Measurements from ENCODE around the gene ANP32E. TPM values are rescaled to one million over a fixed set of nuclear protein-coding genes. Genes with fewer than 3 reads are reported as not detected.

ANP32E gene
- polyA plus RNA-seq, 1 donor (not counting 4 experiments of a cell fraction or from before 2014, with no cell fraction given), result 18.9 TPM

DNA sequence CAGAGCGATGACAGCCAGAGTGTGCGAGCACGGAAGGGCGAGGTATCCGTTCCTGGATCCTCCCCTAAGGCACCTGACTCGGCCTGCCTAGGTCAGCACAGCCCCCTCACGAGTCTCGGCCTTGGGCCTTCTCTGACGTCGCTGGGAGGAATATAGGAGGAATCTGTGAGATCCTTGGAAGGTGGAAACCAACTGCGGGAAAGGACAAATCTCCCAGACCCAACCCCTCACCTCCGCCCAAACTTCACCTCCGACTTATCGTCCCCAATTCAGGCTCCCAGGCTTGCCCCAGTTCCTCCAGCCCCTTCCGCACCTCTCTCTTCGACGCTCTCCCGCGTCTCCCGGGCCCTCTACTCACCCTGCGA lies 32.4 kb upstream of the ANP32E start:
- H3K27ac ChIP-seq (ENCODE audit: control insufficient read depth, insufficient read depth, low read length), result peak overlapping the region; percentile 97
- H3K4me3 ChIP-seq (ENCODE audit: control insufficient read depth in 2 of 3, extremely low read depth in 1 of 3, insufficient read depth in 2 of 3, low read depth in 1 of 3, low read length in 3 of 3), result peak overlapping the region; percentile 86 to 91 (median 91)
- dilution Hi-C loops (cut with MboI; ENCODE audit: extremely low pct_ligation_motif_present, low sequenced_read_pairs), result no loop called here
- no peaks in the 10 kb centered on the region for H4K20me1 ChIP-seq (ENCODE audit: control insufficient read depth, extremely low read depth, insufficient read depth, low read length)
- peak overlapping the region; percentile 99 for H3K4me2 ChIP-seq (ENCODE audit: control insufficient read depth, extremely low read depth, insufficient read depth, low read depth, low read length)
- H3K36me3 ChIP-seq (ENCODE audit: control insufficient read depth in 2 of 2, extremely low read depth in 1 of 2, insufficient read depth in 2 of 2, low read length in 2 of 2), result peaks cover 16 to 29% of the 10 kb centered on the region in 2 experiments
- peak overlapping the region; percentile 78 for H2AFZ ChIP-seq (ENCODE audit: control insufficient read depth, low read length)
- peaks cover 27% of the 10 kb centered on the region for H3K79me2 ChIP-seq (ENCODE audit: control insufficient read depth, insufficient read depth, low read length)
- H3K27me3 ChIP-seq (ENCODE audit: control insufficient read depth, extremely low read depth, insufficient read depth, low read length), result no peaks in the 10 kb centered on the region
- FAIRE-seq (no peak), DNase-seq (ENCODE audit: low read depth, low spot score) (no peak)
- no peak for TF ChIP-seq EZH2 (IDR thresholded peaks at IDR 0.05; ENCODE audit: low read length)
- TF ChIP-seq, protein P1, sequence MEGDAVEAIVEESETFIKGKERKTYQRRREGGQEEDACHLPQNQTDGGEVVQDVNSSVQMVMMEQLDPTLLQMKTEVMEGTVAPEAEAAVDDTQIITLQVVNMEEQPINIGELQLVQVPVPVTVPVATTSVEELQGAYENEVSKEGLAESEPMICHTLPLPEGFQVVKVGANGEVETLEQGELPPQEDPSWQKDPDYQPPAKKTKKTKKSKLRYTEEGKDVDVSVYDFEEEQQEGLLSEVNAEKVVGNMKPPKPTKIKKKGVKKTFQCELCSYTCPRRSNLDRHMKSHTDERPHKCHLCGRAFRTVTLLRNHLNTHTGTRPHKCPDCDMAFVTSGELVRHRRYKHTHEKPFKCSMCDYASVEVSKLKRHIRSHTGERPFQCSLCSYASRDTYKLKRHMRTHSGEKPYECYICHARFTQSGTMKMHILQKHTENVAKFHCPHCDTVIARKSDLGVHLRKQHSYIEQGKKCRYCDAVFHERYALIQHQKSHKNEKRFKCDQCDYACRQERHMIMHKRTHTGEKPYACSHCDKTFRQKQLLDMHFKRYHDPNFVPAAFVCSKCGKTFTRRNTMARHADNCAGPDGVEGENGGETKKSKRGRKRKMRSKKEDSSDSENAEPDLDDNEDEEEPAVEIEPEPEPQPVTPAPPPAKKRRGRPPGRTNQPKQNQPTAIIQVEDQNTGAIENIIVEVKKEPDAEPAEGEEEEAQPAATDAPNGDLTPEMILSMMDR (optimal IDR thresholded peaks at IDR 0.05 in 1 of 3, IDR thresholded peaks at IDR 0.05 in 1 of 3, conservative IDR thresholded peaks at IDR 0.05 in 1 of 3; ENCODE audit: extremely low read depth in 1 of 3, insufficient read depth in 2 of 3, low read length in 3 of 3), result no peak
- H3K9me3 ChIP-seq (ENCODE audit: control insufficient read depth, low read depth, low read length), result no peaks in the 10 kb centered on the region
- peak overlapping the region; percentile 99 for H3K9ac ChIP-seq (ENCODE audit: control insufficient read depth, extremely low read depth, insufficient read depth, low read length)
- H3K9me1 ChIP-seq (ENCODE audit: control insufficient read depth, extremely low read depth, insufficient read depth, low read length), result no peaks in the 10 kb centered on the region
- H3K4me1 ChIP-seq (ENCODE audit: control insufficient read depth, extremely low read depth, insufficient read depth, low read length), result peaks cover 12% of the 10 kb centered on the region

DNA sequence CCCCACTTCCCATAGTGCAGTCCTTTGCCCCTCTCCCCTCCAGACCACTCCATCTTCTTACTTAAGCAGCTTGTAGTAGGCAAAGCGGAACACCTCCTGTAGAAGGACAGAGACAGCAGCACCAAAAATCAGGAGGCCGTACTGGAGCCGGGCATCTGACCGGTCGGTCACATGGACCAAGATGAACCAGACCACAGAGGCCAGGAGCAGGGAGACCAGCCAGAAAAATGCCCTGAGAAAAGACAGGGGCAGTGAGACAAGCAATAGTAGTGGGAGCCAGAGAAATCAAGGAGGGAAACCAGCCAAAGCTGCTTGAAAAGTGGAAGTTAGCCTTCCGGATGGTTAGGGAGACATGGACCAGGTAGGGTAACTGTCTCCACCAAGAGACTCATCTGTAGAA lies 32.0 kb upstream of the ANP32E start:
- Histone ChIP-seq H2AFZ (ENCODE audit: control insufficient read depth, low read length) (peak overlapping the region; percentile 27), H3K27ac (ENCODE audit: control insufficient read depth, insufficient read depth, low read length) (peak overlapping the region; percentile 97), H3K9me1 (ENCODE audit: control insufficient read depth, extremely low read depth, insufficient read depth, low read length) (no peaks in the 10 kb centered on the region), H3K9me3 (ENCODE audit: control insufficient read depth, low read depth, low read length) (no peaks in the 10 kb centered on the region), H3K4me2 (ENCODE audit: control insufficient read depth, extremely low read depth, insufficient read depth, low read depth, low read length) (peak overlapping the region; percentile 99), H4K20me1 (ENCODE audit: control insufficient read depth, extremely low read depth, insufficient read depth, low read length) (no peaks in the 10 kb centered on the region), H3K79me2 (ENCODE audit: control insufficient read depth, insufficient read depth, low read length) (peaks cover 27% of the 10 kb centered on the region), H3K27me3 (ENCODE audit: control insufficient read depth, extremely low read depth, insufficient read depth, low read length) (no peaks in the 10 kb centered on the region), H3K4me3 (ENCODE audit: control insufficient read depth in 2 of 3, extremely low read depth in 1 of 3, insufficient read depth in 2 of 3, low read depth in 1 of 3, low read length in 3 of 3) (peak overlapping the region; percentile 86 to 91 (median 91)), H3K9ac (ENCODE audit: control insufficient read depth, extremely low read depth, insufficient read depth, low read length) (peak overlapping the region; percentile 99), H3K36me3 (ENCODE audit: control insufficient read depth in 2 of 2, extremely low read depth in 1 of 2, insufficient read depth in 2 of 2, low read length in 2 of 2) (peaks cover 16 to 29% of the 10 kb centered on the region in 2 experiments), H3K4me1 (ENCODE audit: control insufficient read depth, extremely low read depth, insufficient read depth, low read length) (peaks cover 16% of the 10 kb centered on the region)
- TF ChIP-seq, protein P1 (optimal IDR thresholded peaks at IDR 0.05 in 1 of 3, IDR thresholded peaks at IDR 0.05 in 1 of 3, conservative IDR thresholded peaks at IDR 0.05 in 1 of 3; ENCODE audit: extremely low read depth in 1 of 3, insufficient read depth in 2 of 3, low read length in 3 of 3), result no peak
- TF ChIP-seq EZH2 (IDR thresholded peaks at IDR 0.05; ENCODE audit: low read length), result no peak
- dilution Hi-C loops (cut with MboI; ENCODE audit: extremely low pct_ligation_motif_present, low sequenced_read_pairs), result no loop called here
- FAIRE-seq (no peak), DNase-seq (ENCODE audit: low read depth, low spot score) (no peak)

Measured in keratinocyte (primary cell).